HG03378 (cell line): ENCODE results near the gene ZNF25.
"Not testable (repeated sequence)": the region's sequence is repeated elsewhere in the genome, so short reads cannot be mapped to it uniquely, and the experiment has no call there.

Experiments used
- ATAC-seq: cut with Tn5 transposase; IDR thresholded peaks from one replicate; pipeline ENCODE4 v1.9.1; 2021; ENCODE audit warnings: mild to moderate bottlenecking, moderate library complexity; ENCODE audit not compliant: unreplicated experiment

ZNF25 gene

GRCh38 chr10:37976091-37976879 lies at the start of gene ZNF25:
Gene ZNF25 (minus strand): TSS chr10:37976647. CDS start chr10:37971722, 4,925 bp downstream.
- ATAC-seq = peak; percentile 94

GRCh38 chr10:38025283-38025682 lies 48.8 kb upstream of the ZNF25 start:
- ATAC-seq = peak; percentile 88

DNA sequence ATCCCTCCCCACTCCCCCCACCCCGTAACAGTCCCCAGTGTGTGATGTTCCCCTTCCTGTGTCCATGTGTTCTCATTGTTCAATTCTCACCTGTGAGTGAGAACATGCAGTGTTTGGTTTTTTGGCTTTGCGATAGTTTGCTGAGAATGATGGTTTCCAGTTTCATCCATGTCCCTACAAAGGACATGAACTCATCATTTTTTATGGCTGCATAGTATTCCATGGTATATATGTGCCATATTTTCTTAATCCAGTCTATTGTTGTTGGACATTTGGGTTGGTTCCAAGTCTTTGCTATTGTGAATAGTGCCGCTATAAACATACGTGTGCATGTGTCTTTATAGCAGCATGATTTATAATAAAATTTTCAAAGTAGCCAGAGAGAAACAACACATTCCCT lies 42.7 kb upstream of the ZNF25 start:
- not testable (repeated sequence) for ATAC-seq

GRCh38 chr10:38016354-38016753 lies 39.9 kb upstream of the ZNF25 start:
- ATAC-seq = no peak

DNA sequence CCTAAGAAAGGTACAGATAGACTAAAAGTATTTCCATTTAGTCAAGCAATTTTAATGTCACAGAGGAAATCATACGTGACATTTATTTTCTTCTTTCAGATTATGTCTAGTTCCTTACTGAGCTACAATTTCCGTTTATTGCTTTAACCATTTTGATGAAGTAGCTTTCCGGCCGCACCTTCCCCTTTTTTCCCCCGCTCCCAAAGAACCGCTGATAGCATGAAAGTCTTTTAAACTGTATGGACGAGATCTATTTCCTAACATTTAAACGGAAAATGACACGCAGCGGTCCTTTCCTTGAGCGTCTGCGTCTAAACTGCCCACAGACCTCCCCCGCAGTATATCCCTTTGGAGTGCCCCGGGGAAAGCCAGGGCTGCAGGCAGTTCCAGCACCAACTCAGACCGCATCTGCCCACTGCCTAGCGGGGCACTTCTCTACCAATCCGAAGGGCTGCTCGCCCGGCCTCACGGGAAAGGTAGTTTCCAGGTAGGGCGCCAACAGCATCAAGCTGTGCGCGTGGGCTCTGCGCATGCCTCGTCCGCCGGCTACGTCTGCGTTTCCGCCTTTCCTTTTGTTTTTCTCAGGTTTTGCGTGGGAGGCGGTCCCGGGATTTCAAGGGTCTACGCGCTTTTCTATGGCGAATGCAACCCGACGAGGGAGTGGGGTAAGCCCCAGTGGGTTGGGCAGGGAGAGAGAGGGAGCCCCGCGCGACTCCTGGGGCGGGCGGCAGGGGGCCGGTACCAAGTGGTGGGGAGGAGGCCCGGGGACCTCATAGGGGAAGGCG lies 33.9 kb upstream of the ZNF25 start, which contains the start of gene ZNF33A:
Gene ZNF33A (plus strand): TSS at position 557 of the 785 bp plus-strand sequence. CDS start 1,667 bp downstream, outside the sequence.
- peak; percentile 89 for ATAC-seq

- ATAC-seq = no peak
Measured at GRCh38 chr10:38007991-38008390, 31.5 kb upstream of the ZNF25 start.

GRCh38 chr10:38007551-38007950 lies 31.1 kb upstream of the ZNF25 start:
- no peak for ATAC-seq

- no peak for ATAC-seq
Measured at GRCh38 chr10:38003588-38003987, 27.1 kb upstream of the ZNF25 start.

- ATAC-seq = no peak
Measured at GRCh38 chr10:38003026-38003425, 26.6 kb upstream of the ZNF25 start.

DNA sequence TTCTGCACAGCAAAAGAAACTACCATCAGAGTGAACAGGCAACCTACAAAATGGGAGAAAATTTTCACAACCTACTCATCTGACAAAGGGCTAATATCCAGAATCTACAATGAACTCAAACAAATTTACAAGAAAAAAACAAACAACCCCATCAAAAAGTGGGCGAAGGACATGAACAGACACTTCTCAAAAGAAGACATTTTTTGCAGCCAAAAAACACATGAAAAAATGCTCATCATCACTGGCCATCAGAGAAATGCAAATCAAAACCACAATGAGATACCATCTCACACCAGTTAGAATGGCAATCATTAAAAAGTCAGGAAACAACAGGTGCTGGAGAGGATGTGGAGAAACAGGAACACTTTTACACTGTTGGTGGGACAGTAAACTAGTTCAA lies 24.0 kb upstream of the ZNF25 start:
- ATAC-seq = not testable (repeated sequence)

DNA sequence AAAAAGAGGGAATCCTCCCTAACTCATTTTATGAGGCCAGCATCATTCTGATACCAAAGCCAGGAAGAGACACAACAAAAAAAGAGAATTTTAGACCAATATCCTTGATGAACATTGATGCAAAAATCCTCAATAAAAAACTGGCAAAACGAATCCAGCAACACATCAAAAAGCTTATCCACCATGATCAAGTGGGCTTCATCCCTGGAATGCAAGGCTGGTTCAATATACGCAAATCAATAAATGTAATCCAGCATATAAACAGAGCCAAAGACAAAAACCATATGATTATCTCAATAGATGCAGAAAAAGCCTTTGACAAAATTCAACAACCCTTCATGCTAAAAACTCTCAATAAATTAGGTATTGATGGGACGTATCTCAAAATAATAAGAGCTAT lies 22.5 kb upstream of the ZNF25 start:
- not testable (repeated sequence) for ATAC-seq

GRCh38 chr10:37992083-37992482 lies 15.6 kb upstream of the ZNF25 start:
- no peak for ATAC-seq

- no peak for ATAC-seq
Measured at GRCh38 chr10:37991655-37992054, 15.2 kb upstream of the ZNF25 start.

DNA sequence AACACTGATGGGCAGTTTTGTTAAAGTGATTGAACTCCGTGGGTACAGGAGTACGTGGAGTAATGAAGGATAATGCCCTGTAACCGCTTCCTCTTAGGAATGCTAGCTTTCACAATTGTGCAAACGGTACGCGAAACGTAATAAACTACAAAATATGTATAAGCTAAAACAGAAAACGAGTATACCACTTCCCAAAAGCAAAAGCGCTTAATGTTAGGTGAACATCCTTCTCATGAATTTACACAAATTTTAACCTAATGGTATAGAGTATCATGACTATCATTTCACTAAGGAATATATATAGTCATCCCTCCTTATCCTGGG lies 395 bp upstream of the ZNF25 start:
- peak; percentile 3 for ATAC-seq

GRCh38 chr10:37975401-37975991 lies 951 bp downstream of the ZNF25 start:
- ATAC-seq = no peak

DNA sequence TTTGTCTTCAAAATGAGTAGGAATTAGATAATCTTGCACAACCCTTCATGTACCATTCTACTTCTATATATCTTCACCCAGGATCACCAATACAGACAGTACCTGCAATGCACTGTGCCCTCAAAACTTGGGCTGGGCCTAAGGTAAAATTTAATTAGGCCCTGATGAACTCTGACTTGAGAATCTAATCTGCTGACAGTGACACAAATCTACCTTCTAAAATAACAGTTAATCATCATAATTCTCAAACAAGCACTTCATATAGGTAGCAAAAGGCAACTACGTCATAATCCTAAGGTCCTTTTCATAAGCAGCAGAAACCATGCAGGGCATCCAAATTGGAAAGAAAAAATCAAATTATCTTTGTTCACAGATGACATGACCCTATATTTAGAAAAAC lies 4.1 kb downstream of the ZNF25 start:
- ATAC-seq = no peak

DNA sequence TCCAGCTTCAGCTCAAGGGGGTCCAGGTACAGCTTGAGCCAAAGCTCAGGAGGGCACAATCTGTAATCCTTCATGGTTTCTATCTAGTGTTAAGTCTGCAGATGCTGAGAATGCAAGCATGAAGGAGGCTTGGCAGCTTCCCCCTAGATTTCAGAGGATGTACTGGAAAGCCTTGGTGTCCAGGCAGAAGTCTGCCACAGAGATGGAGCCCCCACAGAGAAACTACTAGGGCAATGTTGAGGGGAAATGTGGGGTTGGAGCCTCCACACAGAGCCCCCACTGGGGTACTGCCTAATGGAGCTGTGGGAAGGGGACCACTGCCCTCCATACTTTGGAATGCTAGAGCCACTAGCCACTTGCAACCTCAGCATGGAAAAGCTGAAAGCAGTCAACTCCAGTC lies 11.4 kb downstream of the ZNF25 start:
- no peak for ATAC-seq

DNA sequence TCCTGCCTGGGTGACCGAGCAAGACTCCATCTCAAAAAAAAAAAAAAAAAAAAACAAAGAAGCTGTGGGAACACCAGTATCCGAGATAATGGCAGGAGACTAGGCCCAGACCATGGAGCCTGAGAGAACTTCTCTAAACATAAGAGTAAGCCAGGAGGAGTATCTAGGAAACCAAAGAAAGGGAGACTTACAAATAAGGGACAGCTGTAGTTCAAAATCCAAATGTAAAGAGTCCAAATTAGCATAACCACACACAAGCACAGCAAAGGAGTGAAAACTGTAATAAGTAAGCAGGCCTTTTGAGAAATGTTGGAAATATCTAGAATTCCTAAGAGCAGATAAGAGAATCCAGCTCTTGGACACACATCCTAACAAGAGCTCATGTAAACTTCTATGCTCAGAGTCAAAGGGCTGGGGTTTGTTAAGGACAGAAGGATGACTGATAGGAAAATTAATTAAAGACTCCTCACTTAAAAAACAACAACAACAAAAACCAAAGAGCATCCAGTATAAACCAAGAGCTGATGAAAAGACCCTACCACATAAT lies 15.8 kb downstream of the ZNF25 start:
- ATAC-seq = no peak

GRCh38 chr10:37957841-37958240 lies 18.6 kb downstream of the ZNF25 start:
- no peak for ATAC-seq

- ATAC-seq = no peak
Measured at GRCh38 chr10:37952926-37953325, 23.5 kb downstream of the ZNF25 start.

- ATAC-seq = no peak
Measured at GRCh38 chr10:37952043-37952755, 24.2 kb downstream of the ZNF25 start.
